GM18517 (cell line): ENCODE data around the gene TERT.
"Not testable (repeated sequence)": the region's sequence is repeated elsewhere in the genome, so short reads cannot be mapped to it uniquely, and the experiment has no call there.

ENCODE experiments used
- ATAC-seq: cut with Tn5 transposase; IDR thresholded peaks from one replicate; pipeline ENCODE4 v1.9.1; 2021; ENCODE audit warnings: mild to moderate bottlenecking, moderate library complexity; ENCODE audit not compliant: unreplicated experiment

The TERT gene

GRCh38 chr5:1243487-1244130 is 51.3 kb downstream of the TERT start:
- ATAC-seq: no peak

- no peak for ATAC-seq
Measured at GRCh38 chr5:1242733-1243486, 52.0 kb downstream of the TERT start.

DNA sequence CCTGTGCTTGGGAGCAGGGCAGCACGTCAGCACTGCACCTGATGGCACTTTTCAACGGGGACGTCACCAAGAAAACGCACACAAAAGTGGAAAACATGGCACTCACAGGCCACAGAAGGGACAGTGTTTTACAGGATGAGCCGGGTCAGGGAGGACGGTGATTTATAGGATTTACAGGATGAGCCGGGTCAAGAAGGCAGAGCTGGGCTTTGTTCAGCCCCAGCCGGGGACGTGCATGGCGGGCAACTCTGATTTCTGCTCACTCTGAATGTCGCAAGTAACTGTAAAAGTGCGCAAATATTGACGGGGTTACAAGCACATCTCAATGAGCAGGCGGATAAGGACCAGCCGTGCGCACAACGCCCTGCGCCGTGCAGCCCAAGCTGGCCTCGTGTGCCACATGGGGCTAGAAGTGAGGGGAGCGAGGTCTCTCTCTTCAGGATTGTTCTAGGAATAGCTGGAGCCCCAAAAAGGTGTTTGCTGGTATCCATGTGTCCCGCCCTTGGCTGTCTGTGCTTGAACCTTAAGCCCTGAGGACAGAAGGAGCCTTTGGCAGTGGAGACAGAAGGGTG is 53.3 kb downstream of the TERT start:
- no peak for ATAC-seq

GRCh38 chr5:1240496-1241260 is 54.2 kb downstream of the TERT start:
- no peak for ATAC-seq

DNA sequence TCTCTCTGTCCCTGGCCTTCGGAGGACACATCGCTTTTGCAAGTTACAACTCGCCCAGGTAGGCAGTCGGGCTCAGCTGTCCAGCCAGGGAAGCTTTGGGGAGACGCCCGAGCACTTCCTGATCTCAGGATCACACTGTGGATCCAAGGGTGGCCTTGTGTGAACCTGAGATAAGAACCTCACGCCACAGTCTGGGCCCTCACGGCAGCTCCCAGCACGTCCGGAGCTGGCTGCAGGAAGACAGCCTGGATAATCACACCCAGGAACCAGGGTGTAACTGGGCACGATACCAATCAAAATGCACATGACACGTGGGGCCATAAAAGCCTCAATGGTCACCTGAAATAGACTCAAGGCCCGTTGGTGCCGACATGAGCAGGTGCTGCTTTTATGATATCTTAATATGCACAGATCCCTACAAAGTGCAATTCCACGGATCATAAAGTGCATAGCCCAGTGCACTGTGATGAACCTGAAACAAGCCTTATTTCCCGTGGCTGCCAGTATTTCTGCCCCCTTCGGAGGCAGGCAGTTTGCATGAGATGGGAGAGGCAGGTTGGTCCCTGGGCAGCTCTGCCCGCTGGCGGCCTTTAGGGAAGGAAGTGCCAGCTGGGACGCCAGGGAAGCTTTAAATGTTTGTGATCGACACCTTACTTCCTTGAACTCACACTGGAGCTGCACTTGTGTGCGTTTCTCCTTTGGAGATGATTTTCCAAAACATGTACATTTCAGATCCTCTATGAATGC is 55.2 kb downstream of the TERT start:
- ATAC-seq: no peak

DNA sequence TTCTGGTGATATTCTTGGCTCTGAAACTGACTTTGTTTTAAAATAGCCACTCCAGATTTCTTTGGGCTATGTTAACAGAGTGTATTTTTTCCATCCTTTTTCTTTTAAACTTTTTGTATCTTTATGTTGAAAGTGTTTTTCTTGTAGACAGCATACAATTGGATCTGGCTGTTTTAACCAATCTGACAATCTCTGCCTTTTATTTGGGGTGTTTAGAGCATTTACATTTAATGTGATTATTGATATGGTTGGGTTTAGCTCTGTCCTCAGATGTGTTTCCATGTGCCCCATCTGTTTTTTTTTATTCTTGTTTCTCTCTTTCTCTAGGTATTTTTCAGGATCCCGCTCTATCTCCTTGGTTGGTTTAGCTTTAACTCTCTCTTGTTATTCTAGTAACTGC is 59.0 kb downstream of the TERT start:
- ATAC-seq: no peak

GRCh38 chr5:1235379-1235778 is 59.5 kb downstream of the TERT start:
- ATAC-seq: no peak

GRCh38 chr5:1232780-1233179 is 62.1 kb downstream of the TERT start:
- no peak for ATAC-seq

GRCh38 chr5:1231354-1231905 is 63.4 kb downstream of the TERT start:
- no peak for ATAC-seq

GRCh38 chr5:1230551-1230950 is 64.3 kb downstream of the TERT start:
- ATAC-seq: no peak

DNA sequence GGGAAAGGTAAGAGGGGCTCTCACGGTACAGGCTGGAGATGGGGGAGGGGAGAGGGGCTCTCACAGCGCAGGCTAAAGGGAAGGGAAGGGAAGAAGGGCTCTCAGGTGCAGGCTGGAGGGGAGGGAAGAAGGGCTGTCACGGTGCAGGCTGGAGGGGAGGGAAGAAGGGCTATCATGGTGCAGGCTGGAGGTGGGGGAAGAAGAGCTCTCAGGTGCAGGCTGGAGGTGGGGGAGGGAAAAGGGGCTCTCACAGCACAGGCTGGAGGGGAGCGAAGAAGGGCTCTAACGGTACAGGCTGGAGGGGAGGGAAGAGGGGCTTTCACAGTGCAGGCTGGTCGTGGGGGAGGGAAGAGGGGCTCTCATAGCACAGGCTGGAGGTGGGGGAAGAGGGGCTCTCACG is 65.0 kb downstream of the TERT start:
- no peak for ATAC-seq

- not testable (repeated sequence) for ATAC-seq
Measured at GRCh38 chr5:1229023-1229422, 65.8 kb downstream of the TERT start.

- ATAC-seq: no peak
Measured at GRCh38 chr5:1228120-1228519, 66.7 kb downstream of the TERT start.

GRCh38 chr5:1227667-1228066 is 67.2 kb downstream of the TERT start:
- no peak for ATAC-seq

GRCh38 chr5:1226839-1227581 is 67.9 kb downstream of the TERT start:
- ATAC-seq: no peak

GRCh38 chr5:1226231-1226630 is 68.6 kb downstream of the TERT start:
- no peak for ATAC-seq

- no peak for ATAC-seq
Measured at GRCh38 chr5:1225081-1225480, 69.8 kb downstream of the TERT start, which contains the start of gene SLC6A18. Gene SLC6A18 (plus strand): TSS chr5:1225381. CDS start chr5:1225478, 97 bp downstream.

DNA sequence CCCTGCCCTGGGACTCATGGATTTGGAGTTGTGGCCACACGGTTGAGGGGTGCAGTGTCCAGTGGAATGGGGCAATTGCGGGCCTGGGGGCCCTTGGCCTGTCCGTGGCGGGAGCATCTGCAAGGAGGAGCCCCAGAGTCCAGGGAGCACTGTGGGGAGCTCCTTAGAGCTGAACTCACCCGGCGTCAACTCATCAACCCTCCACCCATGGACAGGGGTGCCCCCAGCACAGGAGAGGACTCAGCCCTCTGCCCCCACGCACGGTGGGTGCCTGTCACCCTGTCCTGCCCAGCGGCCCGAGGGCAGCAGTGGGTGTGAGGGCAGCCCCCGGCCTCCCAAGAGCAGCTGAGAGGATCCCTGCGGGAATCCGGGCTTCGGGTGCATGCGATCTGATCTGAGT is 70.2 kb downstream of the TERT start:
- ATAC-seq: no peak

GRCh38 chr5:1223278-1223670 is 71.6 kb downstream of the TERT start:
- no peak for ATAC-seq
